NB4 (cell line): Measurements from ENCODE around the gene RNF31.

Experiments used
- CTCF ChIP-seq: IDR thresholded peaks from one replicate; pipeline ENCODE4 v1.5.1; 2012; ENCODE audit warnings: low read depth, low read length
- MAX ChIP-seq: IDR thresholded peaks from 2 replicates; pipeline ENCODE4 v1.6.1; 2011; ENCODE audit warnings: low read depth, low read length
- MYC ChIP-seq: IDR thresholded peaks from 2 replicates; pipeline ENCODE4 v1.6.1; 2011; ENCODE audit warnings: low read depth, low read length

- TF ChIP-seq CTCF = no peak
- no peak for TF ChIP-seq MAX
- no peak for TF ChIP-seq MYC
These were observed 41.7 kb downstream of the RNF31 start for GRCh38 chr14:24189059-24189375.
